Endothelial cell of umbilical vein (primary cell): ENCODE data around the gene CHST11. TPM values are rescaled to one million over a fixed set of nuclear protein-coding genes. Genes with fewer than 3 reads are reported as not detected.

Experiments
- BruUV-seq: library from RNA; stranded (reverse); fragments of 400-500 nt; replicated peaks from 2 replicates; lab custom pipeline; 2021; lab: Mats Ljungman, UMichigan
- CTCF ChIA-PET: fragments of 300-600, 350-600 bp; sonication (Branson Sonifier 250); formaldehyde crosslinking; loops from one replicate; lab custom pipeline; 2021; ENCODE audit warnings: antibody characterized with exemption, inconsistent platforms; lab: Charles Lee
- POLR2A ChIA-PET: fragments of 300-600, 350-600 bp; sonication (Branson Sonifier 250); formaldehyde crosslinking; loops from one replicate; lab custom pipeline; 2021; ENCODE audit warnings: antibody characterized with exemption, inconsistent platforms; lab: Charles Lee
- DNase-seq: peaks from one replicate; pipeline ENCODE4 v3.0.0-alpha.2; 2011; ENCODE audit warnings: low read depth, low spot score
- FAIRE-seq: peaks from 2 replicates; lab custom pipeline; 2011; peaks lifted over from hg19 to GRCh38; lab: Jason Lieb, UNC
- H2AFZ ChIP-seq: 2 replicates; pipeline ENCODE4 v1.6.0; 2012; ENCODE audit warnings: low read depth, low read length, control low read depth, inconsistent platforms
- H3K27ac ChIP-seq: 2 replicates; pipeline ENCODE4 v1.5.1; 2011; ENCODE audit warnings: low read depth, mild to moderate bottlenecking, control low read depth, low read length, moderate library complexity; ENCODE audit not compliant: insufficient read depth
- H3K27me3 ChIP-seq, 2 experiments: 2 replicates each; pipeline versions ENCODE4 v1.6.0 to v1.6.1; 2011; ENCODE audit warnings: low read length in 2 of 2, mixed read lengths in 1 of 2; ENCODE audit not compliant: control insufficient read depth in 2 of 2, insufficient read depth in 2 of 2
- H3K36me3 ChIP-seq, 2 experiments: 2 replicates in 1 of 2; 3 replicates in 1 of 2; pipeline ENCODE4 v1.5.1; 2011; ENCODE audit warnings: low read length in 2 of 2, mild to moderate bottlenecking in 1 of 2, moderate library complexity in 1 of 2; ENCODE audit not compliant: control insufficient read depth in 2 of 2, insufficient read depth in 2 of 2; ENCODE audit errors: extremely low read depth in 1 of 2
- H3K4me1 ChIP-seq: 3 replicates; pipeline ENCODE4 v1.5.1; 2011; ENCODE audit warnings: mild to moderate bottlenecking, low read length; ENCODE audit not compliant: control insufficient read depth, insufficient read depth; ENCODE audit errors: extremely low read depth
- H3K4me2 ChIP-seq: 2 replicates; pipeline ENCODE4 v1.6.1; 2011; ENCODE audit warnings: low read length, control low read depth, mixed read lengths; ENCODE audit not compliant: insufficient read depth
- H3K4me3 ChIP-seq, 3 experiments: fragments of 200-600 bp in 1 of 3; sonication (generic), shearing (Covaris generic) in 1 of 3; replicated peaks in 1 of 3; 2 replicates each; pipeline ENCODE4 v1.5.1; 2011 to 2016; ENCODE audit warnings: control low read depth in 3 of 3, low read length in 3 of 3, mild to moderate bottlenecking in 2 of 3, inconsistent platforms in 1 of 3, low read depth in 1 of 3, moderate library complexity in 1 of 3; ENCODE audit not compliant: insufficient read depth in 1 of 3
- H3K79me2 ChIP-seq: 2 replicates; pipeline ENCODE4 v1.6.0; 2012; ENCODE audit warnings: low read length, inconsistent platforms; ENCODE audit not compliant: control insufficient read depth, insufficient read depth
- H3K9ac ChIP-seq: replicated peaks from 2 replicates; pipeline ENCODE3; 2011; ENCODE audit warnings: low read length, control low read depth; ENCODE audit not compliant: insufficient read depth; ENCODE audit errors: extremely low read depth
- H3K9me1 ChIP-seq: replicated peaks from 3 replicates; pipeline ENCODE4 v1.6.0; 2011; ENCODE audit warnings: mild to moderate bottlenecking, low read length; ENCODE audit not compliant: control insufficient read depth, insufficient read depth; ENCODE audit errors: extremely low read depth
- H3K9me3 ChIP-seq: replicated peaks from 2 replicates; pipeline ENCODE4 v1.5.1; 2012; ENCODE audit warnings: low read length, inconsistent platforms; ENCODE audit not compliant: control insufficient read depth, insufficient read depth
- H4K20me1 ChIP-seq: replicated peaks from 2 replicates; pipeline ENCODE3; 2011; ENCODE audit warnings: mild to moderate bottlenecking, low read length; ENCODE audit not compliant: control insufficient read depth, insufficient read depth; ENCODE audit errors: extremely low read depth
- CTCF ChIP-seq, 2 donors: IDR thresholded peaks; 1 replicate in 1 of 2; 2 replicates in 1 of 2; pipeline ENCODE4 v1.5.1; 2011; ENCODE audit warnings: low read length in 2 of 2, mild to moderate bottlenecking in 2 of 2, moderate library complexity in 2 of 2, control low read depth in 1 of 2, inconsistent platforms in 1 of 2, low read depth in 1 of 2; ENCODE audit not compliant: insufficient read depth in 1 of 2; ENCODE audit errors: extremely low read depth in 1 of 2
- EZH2 ChIP-seq: IDR thresholded peaks from 2 replicates; pipeline ENCODE4 v1.6.1; 2012; ENCODE audit warnings: borderline replicate concordance, low read depth, mild to moderate bottlenecking, moderate library complexity, low read length, inconsistent platforms; ENCODE audit not compliant: severe bottlenecking
- FOS ChIP-seq: IDR thresholded peaks from 2 replicates; pipeline ENCODE4 v1.6.1; 2011; ENCODE audit warnings: mild to moderate bottlenecking, low read length, moderate library complexity, borderline replicate concordance; ENCODE audit not compliant: insufficient read depth
- GATA2 ChIP-seq: IDR thresholded peaks from 2 replicates; pipeline ENCODE4 v1.7.0; 2011; ENCODE audit warnings: low read depth, mild to moderate bottlenecking, moderate library complexity, mixed read lengths, low read length; ENCODE audit not compliant: insufficient read length, insufficient read depth
- JUN ChIP-seq: IDR thresholded peaks from 2 replicates; pipeline ENCODE4 v1.6.1; 2011; ENCODE audit warnings: borderline replicate concordance, low read depth; ENCODE audit not compliant: insufficient read length, insufficient read depth
- MYC ChIP-seq: IDR thresholded peaks from one replicate; pipeline ENCODE4 v1.6.1; 2011; ENCODE audit warnings: mild to moderate bottlenecking, low read depth, low read length
- POLR2A ChIP-seq: IDR thresholded peaks from 2 replicates; pipeline ENCODE4 v1.6.1; 2012; ENCODE audit warnings: low read depth, mild to moderate bottlenecking, control low read depth, low read length
- POLR2AphosphoS5 ChIP-seq: IDR thresholded peaks from 2 replicates; pipeline ENCODE4 v1.6.1; 2012; ENCODE audit warnings: low read depth, mild to moderate bottlenecking, control low read depth, low read length, moderate library complexity; ENCODE audit not compliant: insufficient read depth
- dilution Hi-C: fragments of 300-500 bp; cut with MboI; formaldehyde crosslinking; loops from one replicate; pipeline ENCODE4 v1.15.0; 2019; ENCODE audit warnings: low sequenced_read_pairs; ENCODE audit not compliant: extremely low pct_ligation_motif_present
- intact Hi-C: fragments of 100-400 bp; cut with micrococcal nuclease; formaldehyde crosslinking; loops from one replicate; pipeline ENCODE4 v1.10.0; 2022
- polyA plus RNA-seq, 4 experiments: library from polyadenylated mRNA; depleted of rRNA in 3 of 4; stranded (reverse) in 3 of 4; unstranded in 1 of 4; fragments of >200 nt; gene quantifications; 2 replicates each; pipeline versions ENCODE4 v1.2.1 to v1.2.3, GENCODE V29; 2011 to 2012; ENCODE audit warnings: missing spikeins in 1 of 4
- total RNA-seq: library from RNA; stranded (reverse); gene quantifications from 2 replicates; pipeline ENCODE4 v1.2.3, GENCODE V29; 2021
- TF ChIP-seq, protein P1 (sequence below): IDR thresholded peaks from 2 replicates; pipeline ENCODE4 v1.6.1; 2011; ENCODE audit not compliant: insufficient read depth, insufficient read length

The CHST11 gene
- total and polyA plus RNA-seq, 2 donors (not counting 3 experiments of a cell fraction or from before 2014, with no cell fraction given) = 19.7 to 20.9 TPM

DNA sequence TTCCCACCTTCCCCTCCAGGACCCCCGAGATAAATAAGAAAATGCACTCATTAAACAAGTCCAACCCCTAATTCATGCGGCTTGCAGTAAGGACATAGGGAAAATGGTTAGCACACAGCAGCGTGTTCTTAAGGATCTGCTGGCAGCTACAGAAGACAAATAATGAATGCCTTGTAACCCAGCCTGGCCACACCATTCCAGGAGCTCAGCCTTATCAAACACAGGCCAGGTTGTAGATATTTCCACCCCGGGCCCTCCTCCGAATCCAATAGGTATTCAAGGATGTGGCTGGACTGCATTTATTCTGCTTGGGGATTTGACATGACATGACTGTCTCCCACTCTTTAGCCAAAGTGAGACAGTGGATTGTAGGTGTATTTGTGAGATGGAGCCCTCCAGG, 256.2 kb downstream of the CHST11 start:
- Histone ChIP-seq H3K4me1 (no peaks in the 10 kb centered on the region), H3K9me3 (no peaks in the 10 kb centered on the region), H3K4me2 (no peak overlapping the region), H3K9me1 (no peaks in the 10 kb centered on the region), H3K36me3 (no peaks in the 10 kb centered on the region), H3K27me3 (no peaks in the 10 kb centered on the region), H3K4me3 (no peak overlapping the region), H4K20me1 (no peaks in the 10 kb centered on the region), H3K9ac (no peak overlapping the region), H3K27ac (no peak overlapping the region), H2AFZ (no peak overlapping the region), H3K79me2 (no peaks in the 10 kb centered on the region)
- dilution Hi-C loops (no loop called here), intact Hi-C loops (no loop called here)
- CTCF ChIA-PET = interaction anchor here (5.0 kb wide), 1 partner anchor 331 kb away, joined by 18 read pairs; no protein-coding TSS in a partner anchor
- TF ChIP-seq JUN (no peak), POLR2AphosphoS5 (no peak), MYC (no peak), EZH2 (no peak), GATA2 (no peak), CTCF (IDR thresholded peaks at IDR 0.05; ENCODE audit: extremely low read depth in 1 of 2, insufficient read depth in 1 of 2, low read depth in 1 of 2, low read length in 2 of 2) (no peak), FOS (no peak), POLR2A (no peak)
- TF ChIP-seq, protein P1, sequence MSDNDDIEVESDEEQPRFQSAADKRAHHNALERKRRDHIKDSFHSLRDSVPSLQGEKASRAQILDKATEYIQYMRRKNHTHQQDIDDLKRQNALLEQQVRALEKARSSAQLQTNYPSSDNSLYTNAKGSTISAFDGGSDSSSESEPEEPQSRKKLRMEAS = no peak
- FAIRE-seq = no peak
- POLR2A ChIA-PET = no interaction called here
- BruUV-seq = no TSS peak
- no peak for DNase-seq
